ENCODE measurements around the gene METAP1D.

DNA sequence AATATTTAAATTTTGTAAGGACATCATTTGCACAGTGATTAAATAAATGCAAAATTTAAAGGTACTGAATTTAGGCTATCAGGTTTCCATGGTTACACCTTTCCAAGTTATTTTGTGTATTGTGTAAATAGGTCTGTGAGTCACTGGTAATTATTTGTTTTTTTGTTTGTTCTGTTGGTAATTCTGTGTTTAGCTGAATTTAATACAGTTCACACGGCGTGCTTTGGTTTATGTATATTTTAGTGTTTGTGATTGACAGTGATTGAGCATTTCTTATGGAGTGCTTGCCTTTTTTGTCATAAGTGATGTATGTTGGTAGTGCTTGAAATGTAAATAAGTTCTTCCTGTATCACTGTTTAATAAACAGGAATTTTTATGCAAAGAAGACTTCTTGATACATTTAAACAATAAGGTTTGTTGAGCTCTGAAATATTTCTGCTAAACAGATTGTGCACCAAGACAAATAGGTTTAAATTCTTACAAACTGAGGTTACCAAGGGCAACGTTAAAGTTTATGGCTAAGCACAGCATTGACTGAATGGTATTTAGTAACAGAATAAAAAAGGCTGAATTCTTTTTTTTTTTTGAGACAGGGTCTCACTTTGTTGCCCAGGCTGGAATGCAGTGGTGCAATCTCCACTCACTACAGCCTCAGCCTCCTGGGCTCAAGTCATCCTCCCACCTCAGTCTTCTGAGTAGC is 47.3 kb downstream of the METAP1D start:
- TF ChIP-seq, protein P1, sequence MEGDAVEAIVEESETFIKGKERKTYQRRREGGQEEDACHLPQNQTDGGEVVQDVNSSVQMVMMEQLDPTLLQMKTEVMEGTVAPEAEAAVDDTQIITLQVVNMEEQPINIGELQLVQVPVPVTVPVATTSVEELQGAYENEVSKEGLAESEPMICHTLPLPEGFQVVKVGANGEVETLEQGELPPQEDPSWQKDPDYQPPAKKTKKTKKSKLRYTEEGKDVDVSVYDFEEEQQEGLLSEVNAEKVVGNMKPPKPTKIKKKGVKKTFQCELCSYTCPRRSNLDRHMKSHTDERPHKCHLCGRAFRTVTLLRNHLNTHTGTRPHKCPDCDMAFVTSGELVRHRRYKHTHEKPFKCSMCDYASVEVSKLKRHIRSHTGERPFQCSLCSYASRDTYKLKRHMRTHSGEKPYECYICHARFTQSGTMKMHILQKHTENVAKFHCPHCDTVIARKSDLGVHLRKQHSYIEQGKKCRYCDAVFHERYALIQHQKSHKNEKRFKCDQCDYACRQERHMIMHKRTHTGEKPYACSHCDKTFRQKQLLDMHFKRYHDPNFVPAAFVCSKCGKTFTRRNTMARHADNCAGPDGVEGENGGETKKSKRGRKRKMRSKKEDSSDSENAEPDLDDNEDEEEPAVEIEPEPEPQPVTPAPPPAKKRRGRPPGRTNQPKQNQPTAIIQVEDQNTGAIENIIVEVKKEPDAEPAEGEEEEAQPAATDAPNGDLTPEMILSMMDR (IDR thresholded peaks at IDR 0.05; ENCODE audit: insufficient read depth, low read length) = no peak
- TF ChIP-seq POLR2AphosphoS5 (IDR thresholded peaks at IDR 0.05; ENCODE audit: low read depth) (no peak), GABPA (IDR thresholded peaks at IDR 0.05; ENCODE audit: low read depth) (no peak)
- TF ChIP-seq, protein P2, sequence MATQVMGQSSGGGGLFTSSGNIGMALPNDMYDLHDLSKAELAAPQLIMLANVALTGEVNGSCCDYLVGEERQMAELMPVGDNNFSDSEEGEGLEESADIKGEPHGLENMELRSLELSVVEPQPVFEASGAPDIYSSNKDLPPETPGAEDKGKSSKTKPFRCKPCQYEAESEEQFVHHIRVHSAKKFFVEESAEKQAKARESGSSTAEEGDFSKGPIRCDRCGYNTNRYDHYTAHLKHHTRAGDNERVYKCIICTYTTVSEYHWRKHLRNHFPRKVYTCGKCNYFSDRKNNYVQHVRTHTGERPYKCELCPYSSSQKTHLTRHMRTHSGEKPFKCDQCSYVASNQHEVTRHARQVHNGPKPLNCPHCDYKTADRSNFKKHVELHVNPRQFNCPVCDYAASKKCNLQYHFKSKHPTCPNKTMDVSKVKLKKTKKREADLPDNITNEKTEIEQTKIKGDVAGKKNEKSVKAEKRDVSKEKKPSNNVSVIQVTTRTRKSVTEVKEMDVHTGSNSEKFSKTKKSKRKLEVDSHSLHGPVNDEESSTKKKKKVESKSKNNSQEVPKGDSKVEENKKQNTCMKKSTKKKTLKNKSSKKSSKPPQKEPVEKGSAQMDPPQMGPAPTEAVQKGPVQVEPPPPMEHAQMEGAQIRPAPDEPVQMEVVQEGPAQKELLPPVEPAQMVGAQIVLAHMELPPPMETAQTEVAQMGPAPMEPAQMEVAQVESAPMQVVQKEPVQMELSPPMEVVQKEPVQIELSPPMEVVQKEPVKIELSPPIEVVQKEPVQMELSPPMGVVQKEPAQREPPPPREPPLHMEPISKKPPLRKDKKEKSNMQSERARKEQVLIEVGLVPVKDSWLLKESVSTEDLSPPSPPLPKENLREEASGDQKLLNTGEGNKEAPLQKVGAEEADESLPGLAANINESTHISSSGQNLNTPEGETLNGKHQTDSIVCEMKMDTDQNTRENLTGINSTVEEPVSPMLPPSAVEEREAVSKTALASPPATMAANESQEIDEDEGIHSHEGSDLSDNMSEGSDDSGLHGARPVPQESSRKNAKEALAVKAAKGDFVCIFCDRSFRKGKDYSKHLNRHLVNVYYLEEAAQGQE (IDR thresholded peaks at IDR 0.05; ENCODE audit: insufficient replicate concordance, low read depth) = no peak

Measured in HL-60 (cell line).